Endothelial cell of umbilical vein (primary cell): Measurements from ENCODE around the gene PRKG1. TPM values are rescaled to one million over a fixed set of nuclear protein-coding genes. Genes with fewer than 3 reads are reported as not detected.

Experiments
- BruUV-seq: library from RNA; stranded (reverse); fragments of 400-500 nt; replicated peaks from 2 replicates; lab custom pipeline; 2021; lab: Mats Ljungman, UMichigan
- CTCF ChIA-PET: fragments of 300-600, 350-600 bp; sonication (Branson Sonifier 250); formaldehyde crosslinking; loops from one replicate; lab custom pipeline; 2021; ENCODE audit warnings: antibody characterized with exemption, inconsistent platforms; lab: Charles Lee
- POLR2A ChIA-PET: fragments of 300-600, 350-600 bp; sonication (Branson Sonifier 250); formaldehyde crosslinking; loops from one replicate; lab custom pipeline; 2021; ENCODE audit warnings: antibody characterized with exemption, inconsistent platforms; lab: Charles Lee
- DNase-seq: peaks from one replicate; pipeline ENCODE4 v3.0.0-alpha.2; 2011; ENCODE audit warnings: low read depth, low spot score
- FAIRE-seq: peaks from 2 replicates; lab custom pipeline; 2011; peaks lifted over from hg19 to GRCh38; lab: Jason Lieb, UNC
- H2AFZ ChIP-seq: 2 replicates; pipeline ENCODE4 v1.6.0; 2012; ENCODE audit warnings: low read depth, low read length, control low read depth, inconsistent platforms
- H3K27ac ChIP-seq: 2 replicates; pipeline ENCODE4 v1.5.1; 2011; ENCODE audit warnings: low read depth, mild to moderate bottlenecking, control low read depth, low read length, moderate library complexity; ENCODE audit not compliant: insufficient read depth
- H3K27me3 ChIP-seq, 2 experiments: 2 replicates each; pipeline versions ENCODE4 v1.6.0 to v1.6.1; 2011; ENCODE audit warnings: low read length in 2 of 2, mixed read lengths in 1 of 2; ENCODE audit not compliant: control insufficient read depth in 2 of 2, insufficient read depth in 2 of 2
- H3K36me3 ChIP-seq, 2 experiments: 2 replicates in 1 of 2; 3 replicates in 1 of 2; pipeline ENCODE4 v1.5.1; 2011; ENCODE audit warnings: low read length in 2 of 2, mild to moderate bottlenecking in 1 of 2, moderate library complexity in 1 of 2; ENCODE audit not compliant: control insufficient read depth in 2 of 2, insufficient read depth in 2 of 2; ENCODE audit errors: extremely low read depth in 1 of 2
- H3K4me1 ChIP-seq: 3 replicates; pipeline ENCODE4 v1.5.1; 2011; ENCODE audit warnings: mild to moderate bottlenecking, low read length; ENCODE audit not compliant: control insufficient read depth, insufficient read depth; ENCODE audit errors: extremely low read depth
- H3K4me2 ChIP-seq: 2 replicates; pipeline ENCODE4 v1.6.1; 2011; ENCODE audit warnings: low read length, control low read depth, mixed read lengths; ENCODE audit not compliant: insufficient read depth
- H3K4me3 ChIP-seq, 3 experiments: fragments of 200-600 bp in 1 of 3; sonication (generic), shearing (Covaris generic) in 1 of 3; replicated peaks in 1 of 3; 2 replicates each; pipeline ENCODE4 v1.5.1; 2011 to 2016; ENCODE audit warnings: control low read depth in 3 of 3, low read length in 3 of 3, mild to moderate bottlenecking in 2 of 3, inconsistent platforms in 1 of 3, low read depth in 1 of 3, moderate library complexity in 1 of 3; ENCODE audit not compliant: insufficient read depth in 1 of 3
- H3K79me2 ChIP-seq: 2 replicates; pipeline ENCODE4 v1.6.0; 2012; ENCODE audit warnings: low read length, inconsistent platforms; ENCODE audit not compliant: control insufficient read depth, insufficient read depth
- H3K9ac ChIP-seq: replicated peaks from 2 replicates; pipeline ENCODE3; 2011; ENCODE audit warnings: low read length, control low read depth; ENCODE audit not compliant: insufficient read depth; ENCODE audit errors: extremely low read depth
- H3K9me1 ChIP-seq: replicated peaks from 3 replicates; pipeline ENCODE4 v1.6.0; 2011; ENCODE audit warnings: mild to moderate bottlenecking, low read length; ENCODE audit not compliant: control insufficient read depth, insufficient read depth; ENCODE audit errors: extremely low read depth
- H3K9me3 ChIP-seq: replicated peaks from 2 replicates; pipeline ENCODE4 v1.5.1; 2012; ENCODE audit warnings: low read length, inconsistent platforms; ENCODE audit not compliant: control insufficient read depth, insufficient read depth
- H4K20me1 ChIP-seq: replicated peaks from 2 replicates; pipeline ENCODE3; 2011; ENCODE audit warnings: mild to moderate bottlenecking, low read length; ENCODE audit not compliant: control insufficient read depth, insufficient read depth; ENCODE audit errors: extremely low read depth
- CTCF ChIP-seq, 2 donors: IDR thresholded peaks; 1 replicate in 1 of 2; 2 replicates in 1 of 2; pipeline ENCODE4 v1.5.1; 2011; ENCODE audit warnings: low read length in 2 of 2, mild to moderate bottlenecking in 2 of 2, moderate library complexity in 2 of 2, control low read depth in 1 of 2, inconsistent platforms in 1 of 2, low read depth in 1 of 2; ENCODE audit not compliant: insufficient read depth in 1 of 2; ENCODE audit errors: extremely low read depth in 1 of 2
- EZH2 ChIP-seq: IDR thresholded peaks from 2 replicates; pipeline ENCODE4 v1.6.1; 2012; ENCODE audit warnings: borderline replicate concordance, low read depth, mild to moderate bottlenecking, moderate library complexity, low read length, inconsistent platforms; ENCODE audit not compliant: severe bottlenecking
- FOS ChIP-seq: IDR thresholded peaks from 2 replicates; pipeline ENCODE4 v1.6.1; 2011; ENCODE audit warnings: mild to moderate bottlenecking, low read length, moderate library complexity, borderline replicate concordance; ENCODE audit not compliant: insufficient read depth
- GATA2 ChIP-seq: IDR thresholded peaks from 2 replicates; pipeline ENCODE4 v1.7.0; 2011; ENCODE audit warnings: low read depth, mild to moderate bottlenecking, moderate library complexity, mixed read lengths, low read length; ENCODE audit not compliant: insufficient read length, insufficient read depth
- JUN ChIP-seq: IDR thresholded peaks from 2 replicates; pipeline ENCODE4 v1.6.1; 2011; ENCODE audit warnings: borderline replicate concordance, low read depth; ENCODE audit not compliant: insufficient read length, insufficient read depth
- MYC ChIP-seq: IDR thresholded peaks from one replicate; pipeline ENCODE4 v1.6.1; 2011; ENCODE audit warnings: mild to moderate bottlenecking, low read depth, low read length
- POLR2A ChIP-seq: IDR thresholded peaks from 2 replicates; pipeline ENCODE4 v1.6.1; 2012; ENCODE audit warnings: low read depth, mild to moderate bottlenecking, control low read depth, low read length
- POLR2AphosphoS5 ChIP-seq: IDR thresholded peaks from 2 replicates; pipeline ENCODE4 v1.6.1; 2012; ENCODE audit warnings: low read depth, mild to moderate bottlenecking, control low read depth, low read length, moderate library complexity; ENCODE audit not compliant: insufficient read depth
- dilution Hi-C: fragments of 300-500 bp; cut with MboI; formaldehyde crosslinking; loops from one replicate; pipeline ENCODE4 v1.15.0; 2019; ENCODE audit warnings: low sequenced_read_pairs; ENCODE audit not compliant: extremely low pct_ligation_motif_present
- intact Hi-C: fragments of 100-400 bp; cut with micrococcal nuclease; formaldehyde crosslinking; loops from one replicate; pipeline ENCODE4 v1.10.0; 2022
- polyA plus RNA-seq, 4 experiments: library from polyadenylated mRNA; depleted of rRNA in 3 of 4; stranded (reverse) in 3 of 4; unstranded in 1 of 4; fragments of >200 nt; gene quantifications; 2 replicates each; pipeline versions ENCODE4 v1.2.1 to v1.2.3, GENCODE V29; 2011 to 2012; ENCODE audit warnings: missing spikeins in 1 of 4
- total RNA-seq: library from RNA; stranded (reverse); gene quantifications from 2 replicates; pipeline ENCODE4 v1.2.3, GENCODE V29; 2021
- TF ChIP-seq, protein P1 (sequence below): IDR thresholded peaks from 2 replicates; pipeline ENCODE4 v1.6.1; 2011; ENCODE audit not compliant: insufficient read depth, insufficient read length

The PRKG1 gene
- total and polyA plus RNA-seq, 2 donors (not counting 3 experiments of a cell fraction or from before 2014, with no cell fraction given) = 0.01 to 0.18 TPM

GRCh38 chr10:51156926-51157325 is 82.6 kb downstream of the PRKG1 start:
- DNase-seq = no peak
- Histone ChIP-seq H4K20me1 (no peaks in the 10 kb centered on the region), H3K4me1 (no peaks in the 10 kb centered on the region), H3K79me2 (no peaks in the 10 kb centered on the region), H3K9me3 (no peaks in the 10 kb centered on the region), H3K36me3 (no peaks in the 10 kb centered on the region), H3K9ac (no peak overlapping the region), H3K4me2 (no peak overlapping the region), H2AFZ (no peak overlapping the region), H3K27ac (no peak overlapping the region), H3K9me1 (no peaks in the 10 kb centered on the region), H3K4me3 (no peak overlapping the region), H3K27me3 (no peaks in the 10 kb centered on the region)
- intact Hi-C loops (no loop called here), dilution Hi-C loops (no loop called here)
- no peak for FAIRE-seq
- TF ChIP-seq EZH2 (no peak), POLR2AphosphoS5 (no peak), JUN (no peak), FOS (no peak), GATA2 (no peak), POLR2A (no peak), MYC (no peak), CTCF (IDR thresholded peaks at IDR 0.05; ENCODE audit: extremely low read depth in 1 of 2, insufficient read depth in 1 of 2, low read depth in 1 of 2, low read length in 2 of 2) (no peak)
- TF ChIP-seq, protein P1, sequence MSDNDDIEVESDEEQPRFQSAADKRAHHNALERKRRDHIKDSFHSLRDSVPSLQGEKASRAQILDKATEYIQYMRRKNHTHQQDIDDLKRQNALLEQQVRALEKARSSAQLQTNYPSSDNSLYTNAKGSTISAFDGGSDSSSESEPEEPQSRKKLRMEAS = no peak
- CTCF ChIA-PET = no interaction called here
- BruUV-seq = no TSS peak
- POLR2A ChIA-PET = no interaction called here
